HG03571 (cell line): ENCODE measurements around the gene PNLIPRP3.
"Not testable (repeated sequence)": the region's sequence is repeated elsewhere in the genome, so short reads cannot be mapped to it uniquely, and the experiment has no call there.

Experiments used
- ATAC-seq: cut with Tn5 transposase; IDR thresholded peaks from one replicate; pipeline ENCODE4 v1.9.1; 2021; ENCODE audit not compliant: unreplicated experiment

Gene PNLIPRP3

GRCh38 chr10:116427671-116428070, at the start of gene PNLIPRP3:
Gene PNLIPRP3 (plus strand): TSS chr10:116427847. CDS start chr10:116428013, 166 bp downstream.
- ATAC-seq: no peak

- ATAC-seq: no peak
These were observed 45.4 kb upstream of the PNLIPRP3 start for GRCh38 chr10:116382290-116382689.

DNA sequence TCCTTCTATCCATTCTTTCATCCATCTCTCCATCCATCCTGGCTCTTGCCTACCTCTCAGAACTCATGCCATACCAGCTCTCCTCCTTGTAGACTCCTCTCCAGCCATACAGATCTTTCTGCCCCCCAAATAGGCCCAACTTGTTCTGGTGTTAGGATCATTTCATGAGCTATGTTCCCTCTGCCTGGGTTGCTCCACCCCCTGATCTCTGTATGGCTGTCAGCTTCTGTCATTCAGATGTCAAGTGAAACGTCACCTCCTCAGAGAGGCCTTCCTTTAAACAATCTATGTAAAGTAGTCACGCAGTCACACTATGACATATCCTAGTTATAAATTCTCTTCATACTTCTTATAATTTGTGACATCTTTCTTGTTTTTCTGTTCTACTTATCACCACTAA, 42.3 kb upstream of the PNLIPRP3 start:
- no peak for ATAC-seq

- ATAC-seq: no peak
These were observed 41.4 kb upstream of the PNLIPRP3 start for GRCh38 chr10:116385994-116386809.

GRCh38 chr10:116393246-116393831, 34.3 kb upstream of the PNLIPRP3 start:
- not testable (repeated sequence) for ATAC-seq

DNA sequence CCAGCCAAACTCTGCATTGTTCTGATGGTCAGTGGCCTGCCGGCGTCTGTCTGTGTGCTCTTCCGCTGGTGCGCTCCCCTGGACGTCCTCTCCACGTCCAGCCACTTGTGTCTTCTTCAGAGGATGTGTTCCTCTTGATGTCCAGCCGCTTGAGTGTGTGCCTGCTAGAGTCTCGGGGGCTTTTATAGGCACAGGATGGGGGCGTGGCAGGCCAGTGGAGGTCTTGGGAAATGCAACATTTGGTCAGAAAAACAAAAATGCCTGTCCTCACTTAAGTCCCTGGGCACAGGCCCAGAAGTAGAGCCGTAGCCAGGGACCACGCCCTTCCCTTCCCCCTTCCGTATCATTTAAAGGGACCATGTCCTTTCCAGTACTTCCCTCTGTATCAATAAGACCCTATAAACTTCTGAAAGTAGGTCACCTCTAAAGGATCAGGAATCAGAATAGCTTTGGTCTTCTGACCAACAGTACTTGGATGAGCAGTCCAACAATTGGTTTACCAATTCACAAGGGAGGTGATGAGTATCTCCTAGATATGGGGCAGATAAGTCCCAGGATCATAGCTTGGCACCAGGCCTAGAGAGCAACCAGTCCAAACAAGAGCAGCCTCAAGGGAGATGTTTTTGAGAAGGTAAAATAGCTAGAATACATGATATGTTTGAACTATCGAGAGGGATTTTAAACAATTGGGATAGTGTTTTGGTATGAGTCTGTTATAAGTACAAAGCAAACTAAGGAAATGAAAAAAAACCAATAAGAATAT, 32.2 kb upstream of the PNLIPRP3 start:
- ATAC-seq: no peak

- ATAC-seq: no peak
These were observed 29.4 kb upstream of the PNLIPRP3 start for GRCh38 chr10:116398224-116398623.

DNA sequence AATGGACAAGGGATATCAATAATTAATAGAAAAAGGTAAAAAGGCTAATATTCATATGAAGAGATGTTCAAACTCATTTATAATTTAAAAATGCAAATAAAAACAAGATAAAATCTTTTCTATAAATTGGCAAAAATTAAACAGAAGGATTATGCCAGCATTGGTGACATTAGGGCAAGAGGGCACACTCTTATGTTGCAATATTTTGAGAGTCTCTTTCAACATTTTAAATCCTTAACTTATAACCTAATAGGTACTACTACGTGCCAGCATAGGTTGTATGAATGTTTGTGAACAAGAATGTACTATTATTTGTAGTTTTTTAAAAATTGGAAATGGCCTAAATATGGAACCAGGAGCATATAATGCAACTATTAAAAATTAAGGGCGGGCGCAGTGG, 24.8 kb upstream of the PNLIPRP3 start:
- ATAC-seq: no peak

DNA sequence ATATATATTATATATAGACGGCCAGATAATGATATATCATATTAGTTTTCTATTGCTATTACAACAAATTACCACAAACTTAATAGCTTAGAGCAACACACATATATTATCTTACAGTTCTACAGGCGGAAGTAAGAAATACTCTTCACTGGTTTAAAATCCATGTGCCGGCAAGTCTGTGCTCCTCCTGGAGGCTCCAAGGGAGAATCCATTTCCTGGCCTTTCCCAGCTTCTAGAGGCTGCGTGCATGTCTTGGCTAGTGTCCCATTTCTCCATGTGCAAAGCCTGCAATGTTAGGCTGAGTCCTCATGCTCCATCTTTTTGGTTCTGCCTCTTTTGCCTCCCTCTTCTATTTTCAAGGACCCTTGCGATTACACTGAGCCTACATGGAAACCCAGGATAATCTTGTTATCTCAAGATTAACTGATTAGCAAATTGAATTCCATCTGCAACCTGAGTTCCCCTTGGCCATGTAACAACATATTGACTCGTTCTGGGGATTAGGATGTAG, 23.9 kb upstream of the PNLIPRP3 start:
- no peak for ATAC-seq

DNA sequence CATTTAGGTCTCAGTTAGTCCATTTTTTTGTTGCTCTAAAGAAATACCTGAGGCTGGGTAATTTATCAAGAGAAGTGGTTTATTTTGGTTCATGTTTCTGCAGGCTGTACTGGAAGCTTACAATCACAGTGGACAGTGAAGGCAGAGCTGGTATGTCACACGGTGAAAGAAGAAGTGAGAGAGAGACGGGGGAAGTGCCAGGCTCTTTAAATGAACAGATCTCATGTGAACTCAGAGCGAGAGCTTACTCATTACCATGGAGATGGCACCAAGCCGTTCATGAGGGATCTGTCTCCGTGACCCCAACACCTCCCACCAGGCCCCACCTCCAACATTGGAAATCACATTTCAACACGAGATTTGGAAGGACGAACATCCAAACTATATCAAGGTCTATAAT, 18.9 kb upstream of the PNLIPRP3 start:
- ATAC-seq: no peak

GRCh38 chr10:116410351-116410750, 17.3 kb upstream of the PNLIPRP3 start:
- ATAC-seq: no peak

DNA sequence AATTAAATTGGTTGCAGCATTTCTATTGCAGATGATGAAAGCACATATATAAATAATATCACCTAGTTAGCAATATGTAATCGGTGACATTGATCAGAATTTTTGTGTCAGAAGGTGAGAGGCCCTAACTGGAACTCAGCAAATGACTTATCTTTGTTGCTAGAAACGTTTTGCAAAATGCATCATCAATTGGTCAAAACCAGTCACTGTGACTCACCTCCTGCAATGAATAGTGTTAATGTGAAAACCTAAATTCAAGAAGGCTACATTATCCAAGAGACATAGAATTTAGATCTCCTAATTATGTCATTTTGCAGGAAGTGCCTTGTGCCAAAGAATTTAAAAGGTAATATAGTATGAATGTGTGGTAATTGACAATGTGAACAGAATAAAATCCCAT, 9.8 kb upstream of the PNLIPRP3 start:
- ATAC-seq: no peak

DNA sequence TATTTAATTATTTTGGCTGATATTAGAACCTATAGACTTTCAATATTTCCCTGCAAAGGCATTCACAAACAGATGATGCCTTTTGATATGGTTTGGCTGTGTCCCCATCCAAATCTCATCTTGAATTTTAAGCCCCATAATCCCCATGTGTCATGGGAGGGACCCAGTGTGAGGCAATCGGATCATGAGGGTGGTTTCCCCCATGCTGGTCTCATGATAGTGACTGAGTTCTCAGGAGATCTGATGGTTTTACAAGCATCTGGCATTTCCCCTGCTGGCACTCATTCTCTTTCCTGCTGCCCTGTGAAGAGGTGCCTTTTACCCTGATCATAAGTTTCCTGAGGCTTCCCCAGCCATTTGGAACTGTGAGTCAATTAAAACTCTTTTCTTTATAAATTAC, 9.3 kb upstream of the PNLIPRP3 start:
- ATAC-seq: no peak

GRCh38 chr10:116421815-116422214, 5.8 kb upstream of the PNLIPRP3 start:
- no peak for ATAC-seq

- ATAC-seq: no peak
These were observed 1.8 kb downstream of the PNLIPRP3 start for GRCh38 chr10:116429288-116429977.

GRCh38 chr10:116430288-116430687, 2.6 kb downstream of the PNLIPRP3 start:
- no peak for ATAC-seq

- ATAC-seq: no peak
These were observed 4.0 kb downstream of the PNLIPRP3 start for GRCh38 chr10:116431598-116431997.

DNA sequence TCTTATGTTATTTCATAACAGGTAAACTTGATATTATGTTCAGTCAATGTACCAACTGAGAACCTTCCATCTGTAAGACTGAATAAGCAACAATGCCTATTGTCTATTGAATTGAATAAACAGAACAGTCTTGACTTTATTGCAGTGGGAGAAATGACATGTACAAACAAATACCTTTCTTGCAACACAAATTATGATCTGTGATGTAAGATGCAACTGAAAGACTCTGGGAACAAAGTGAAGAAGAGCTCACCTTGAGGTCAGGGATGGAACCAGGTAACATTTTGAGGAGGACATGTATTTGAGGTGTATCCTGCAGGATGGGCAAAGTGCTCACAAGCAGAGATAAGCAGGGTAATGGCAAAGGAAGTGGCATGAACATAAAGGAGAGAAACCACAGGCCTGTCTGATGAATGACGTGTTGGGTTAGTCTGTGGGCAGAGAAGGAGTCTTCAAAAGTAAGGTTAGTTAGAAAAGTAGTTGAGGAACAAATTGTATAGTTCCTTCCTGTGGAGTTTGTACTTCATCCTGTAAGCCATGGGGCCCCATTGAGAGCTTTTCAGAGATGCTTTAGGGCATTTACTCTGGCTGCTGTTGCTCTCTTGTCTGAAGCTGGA, 9.5 kb downstream of the PNLIPRP3 start:
- ATAC-seq: no peak

- ATAC-seq: no peak
These were observed 12.8 kb downstream of the PNLIPRP3 start for GRCh38 chr10:116440330-116441030.

DNA sequence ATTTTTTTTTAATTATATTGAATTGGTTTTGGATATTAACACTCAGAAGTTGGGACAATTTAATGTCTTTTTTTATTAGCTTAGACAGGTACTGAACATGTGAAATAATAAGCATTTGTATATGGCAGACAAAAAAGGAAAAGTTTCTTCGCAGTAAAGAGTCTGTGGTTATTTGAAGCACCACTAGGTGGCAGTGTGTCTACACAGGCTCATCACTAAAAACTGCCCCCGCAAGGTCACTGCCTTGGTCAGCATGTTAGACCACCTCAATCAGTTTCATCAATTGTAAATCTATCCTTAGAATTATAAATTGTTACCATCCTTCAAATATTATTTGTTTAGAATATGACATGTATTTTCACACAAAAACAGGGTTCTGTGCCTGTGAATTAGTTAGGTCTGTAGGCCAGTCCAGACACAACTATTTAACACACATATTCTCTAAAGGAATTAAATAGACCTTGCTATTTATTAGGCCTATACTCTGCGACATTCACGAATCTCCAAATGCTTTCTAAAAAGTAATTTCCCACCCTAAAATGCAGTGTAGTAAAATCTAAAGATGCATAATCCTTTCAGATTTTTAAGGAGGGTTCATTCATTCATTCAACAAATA, 17.0 kb downstream of the PNLIPRP3 start:
- no peak for ATAC-seq
